GM23338 (cell line): ENCODE data around the gene KCNN2. TPM values are rescaled to one million over a fixed set of nuclear protein-coding genes. Genes with fewer than 3 reads are reported as not detected.

Experiments used
- ATAC-seq: fragments of 200-7000 bp; cut with Tn5 transposase; 3 replicates; pipeline ENCODE4 v1.9.1; 2020
- DNase-seq: peaks from one replicate; pipeline ENCODE4 v3.0.0-alpha.2; 2015; ENCODE audit warnings: low spot score
- H2AFZ ChIP-seq: fragments of 200-600 bp; sonication (generic); 2 replicates; pipeline ENCODE4 v1.8.0; 2016; ENCODE audit warnings: antibody characterized with exemption, mild to moderate bottlenecking, moderate library complexity
- H3F3A ChIP-seq: fragments of 200-600 bp; sonication (generic); replicated peaks from 2 replicates; pipeline ENCODE4 v1.8.0; 2017; ENCODE audit warnings: antibody characterized with exemption, mixed run types, low read depth
- H3K27ac ChIP-seq: fragments of 200-600 bp; sonication (generic); 2 replicates; pipeline ENCODE4 v1.6.1; 2016; ENCODE audit warnings: low read depth
- H3K27me3 ChIP-seq: fragments of 200-600 bp; sonication (generic); 2 replicates; pipeline ENCODE4 v1.8.0; 2016; ENCODE audit warnings: mild to moderate bottlenecking, mixed run types, moderate library complexity; ENCODE audit not compliant: insufficient read depth
- H3K36me3 ChIP-seq: fragments of 200-600 bp; sonication (generic); 2 replicates; pipeline ENCODE4 v1.8.0; 2016; ENCODE audit warnings: mild to moderate bottlenecking; ENCODE audit not compliant: insufficient read depth
- H3K4me1 ChIP-seq: fragments of 200-600 bp; sonication (generic); 2 replicates; pipeline ENCODE4 v1.8.0; 2016; ENCODE audit warnings: mild to moderate bottlenecking, moderate library complexity; ENCODE audit not compliant: insufficient read depth
- H3K4me2 ChIP-seq: fragments of 200-600 bp; sonication (generic); 2 replicates; pipeline ENCODE4 v1.7.1; 2017; ENCODE audit warnings: mixed run types
- H3K4me3 ChIP-seq: fragments of 200-600 bp; sonication (generic); 2 replicates; pipeline ENCODE4 v1.6.1; 2016; ENCODE audit warnings: mixed run types
- H3K79me2 ChIP-seq: fragments of 200-600 bp; sonication (generic); replicated peaks from 2 replicates; pipeline ENCODE4 v1.8.0; 2017; ENCODE audit warnings: mild to moderate bottlenecking; ENCODE audit not compliant: insufficient read depth
- H3K9me2 ChIP-seq: fragments of 200-600 bp; sonication (generic); 2 replicates; pipeline ENCODE4 v1.8.0; 2017; ENCODE audit not compliant: insufficient read depth
- H4K20me1 ChIP-seq: fragments of 200-600 bp; sonication (generic); replicated peaks from 2 replicates; pipeline ENCODE4 v1.8.0; 2017; ENCODE audit warnings: mild to moderate bottlenecking; ENCODE audit not compliant: insufficient read depth
- H3K27ac Mint-ChIP-seq: 2 replicates; pipeline ENCODE4 v1.8.0; 2020; ENCODE audit warnings: inconsistent platforms, mild to moderate bottlenecking, moderate library complexity, mixed read lengths
- H3K27me3 Mint-ChIP-seq: 3 replicates; pipeline ENCODE4 v1.8.0; 2022; ENCODE audit warnings: low read depth, mild to moderate bottlenecking, moderate library complexity, mixed read lengths, inconsistent platforms; ENCODE audit not compliant: insufficient read depth, poor library complexity
- H3K36me3 Mint-ChIP-seq: 3 replicates; pipeline ENCODE4 v1.8.0; 2021; ENCODE audit warnings: low read depth, mild to moderate bottlenecking, inconsistent platforms, moderate library complexity, mixed read lengths
- H3K4me1 Mint-ChIP-seq: 3 replicates; pipeline ENCODE4 v1.8.0; 2020; ENCODE audit warnings: mild to moderate bottlenecking, inconsistent platforms, mixed read lengths
- H3K4me3 Mint-ChIP-seq: 3 replicates; pipeline ENCODE4 v1.8.0; 2021; ENCODE audit warnings: moderate library complexity, mild to moderate bottlenecking, inconsistent platforms, mixed read lengths
- H3K9me3 Mint-ChIP-seq: 3 replicates; pipeline ENCODE4 v1.8.0; 2020; ENCODE audit warnings: moderate library complexity, mild to moderate bottlenecking, inconsistent platforms, mixed read lengths
- CREB1 ChIP-seq: fragments of 250-450 bp; sonication (Bioruptor Pico); IDR thresholded peaks from 2 replicates; pipeline ENCODE4 v1.5.0; 2020; ENCODE audit warnings: low read depth, mild to moderate bottlenecking, moderate library complexity
- EZH2phosphoT487 ChIP-seq: fragments of 200-600 bp; sonication (generic); IDR thresholded peaks from one replicate; pipeline ENCODE4 v1.8.1; 2018; ENCODE audit warnings: antibody characterized with exemption; ENCODE audit not compliant: unreplicated experiment
- NANOG ChIP-seq: IDR thresholded peaks from 2 replicates; pipeline ENCODE4 v1.6.1; 2016; ENCODE audit warnings: antibody characterized with exemption, borderline replicate concordance
- STAT1 ChIP-seq: IDR thresholded peaks from one replicate; pipeline ENCODE4 v1.6.1; 2016; ENCODE audit warnings: antibody characterized with exemption; ENCODE audit not compliant: unreplicated experiment
- ZNF114 ChIP-seq: fragments of 250-450 bp; sonication (Bioruptor Pico); IDR thresholded peaks from 2 replicates; pipeline ENCODE4 v1.5.0; 2020; ENCODE audit warnings: mild to moderate bottlenecking, moderate library complexity
- ZNF331 ChIP-seq: fragments of 250-450 bp; sonication (Bioruptor Pico); IDR thresholded peaks from 2 replicates; pipeline ENCODE4 v1.5.0; 2020; ENCODE audit warnings: low read depth, mild to moderate bottlenecking, moderate library complexity
- polyA plus RNA-seq: library from polyadenylated mRNA; unstranded; fragments of >200 nt; fragmentation: Nextera tagmentation; extraction: Ambion mirVana; gene quantifications from 2 replicates; pipeline ENCODE4 v1.2.1, GENCODE V29; 2016
- total RNA-seq: library from RNA; depleted of rRNA; stranded (reverse); fragments of >200 nt; shearing (Covaris generic); gene quantifications from 2 replicates; pipeline ENCODE4 v1.2.3, GENCODE V29; 2014
- TF ChIP-seq, protein P1 (sequence below): IDR thresholded peaks from one replicate; pipeline ENCODE4 v1.6.1; 2018; ENCODE audit warnings: antibody characterized with exemption; ENCODE audit not compliant: unreplicated experiment
- TF ChIP-seq, protein P2 (sequence below): IDR thresholded peaks from 2 replicates; pipeline ENCODE4 v1.6.1; 2016; ENCODE audit warnings: antibody characterized with exemption
- TF ChIP-seq, protein P3 (sequence below): fragments of 250-450 bp; sonication (Bioruptor Pico); IDR thresholded peaks from 2 replicates; pipeline ENCODE4 v1.5.0; 2020; ENCODE audit warnings: mild to moderate bottlenecking, moderate library complexity
- TF ChIP-seq, protein P4 (sequence below), 2 experiments: fragments of 200-600 bp in 1 of 2; sonication (generic) in 1 of 2; conservative IDR thresholded peaks; 2 replicates each; pipeline versions ENCODE4 v1.5.1 to v1.6.1; 2016 to 2017; ENCODE audit warnings: antibody characterized with exemption in 2 of 2, low read depth in 2 of 2, mild to moderate bottlenecking in 2 of 2, moderate library complexity in 1 of 2

The KCNN2 gene
- total and polyA plus RNA-seq, 2 experiments from 2014 or later, result 14.7 to 15.9 TPM

DNA sequence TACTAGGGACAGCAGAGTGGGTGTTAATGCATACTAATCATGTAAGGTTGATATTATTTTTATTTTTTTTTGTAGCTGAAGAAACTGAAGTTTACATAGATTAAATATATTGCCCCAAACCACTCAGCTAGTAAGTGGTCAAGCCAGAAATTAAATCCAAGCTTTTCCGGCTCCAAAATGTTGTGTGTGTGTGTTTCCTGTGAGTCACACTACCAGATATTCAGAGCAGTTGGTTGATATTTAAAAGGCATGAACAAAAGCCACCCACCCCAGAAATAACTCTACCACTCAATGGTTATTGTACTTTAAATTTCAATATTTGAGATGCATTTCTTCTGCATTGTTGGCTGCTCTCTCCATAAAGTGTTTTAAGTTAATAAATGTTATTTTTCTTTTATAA is 29.5 kb downstream of the KCNN2 start (continued):
- TF ChIP-seq, protein P1, sequence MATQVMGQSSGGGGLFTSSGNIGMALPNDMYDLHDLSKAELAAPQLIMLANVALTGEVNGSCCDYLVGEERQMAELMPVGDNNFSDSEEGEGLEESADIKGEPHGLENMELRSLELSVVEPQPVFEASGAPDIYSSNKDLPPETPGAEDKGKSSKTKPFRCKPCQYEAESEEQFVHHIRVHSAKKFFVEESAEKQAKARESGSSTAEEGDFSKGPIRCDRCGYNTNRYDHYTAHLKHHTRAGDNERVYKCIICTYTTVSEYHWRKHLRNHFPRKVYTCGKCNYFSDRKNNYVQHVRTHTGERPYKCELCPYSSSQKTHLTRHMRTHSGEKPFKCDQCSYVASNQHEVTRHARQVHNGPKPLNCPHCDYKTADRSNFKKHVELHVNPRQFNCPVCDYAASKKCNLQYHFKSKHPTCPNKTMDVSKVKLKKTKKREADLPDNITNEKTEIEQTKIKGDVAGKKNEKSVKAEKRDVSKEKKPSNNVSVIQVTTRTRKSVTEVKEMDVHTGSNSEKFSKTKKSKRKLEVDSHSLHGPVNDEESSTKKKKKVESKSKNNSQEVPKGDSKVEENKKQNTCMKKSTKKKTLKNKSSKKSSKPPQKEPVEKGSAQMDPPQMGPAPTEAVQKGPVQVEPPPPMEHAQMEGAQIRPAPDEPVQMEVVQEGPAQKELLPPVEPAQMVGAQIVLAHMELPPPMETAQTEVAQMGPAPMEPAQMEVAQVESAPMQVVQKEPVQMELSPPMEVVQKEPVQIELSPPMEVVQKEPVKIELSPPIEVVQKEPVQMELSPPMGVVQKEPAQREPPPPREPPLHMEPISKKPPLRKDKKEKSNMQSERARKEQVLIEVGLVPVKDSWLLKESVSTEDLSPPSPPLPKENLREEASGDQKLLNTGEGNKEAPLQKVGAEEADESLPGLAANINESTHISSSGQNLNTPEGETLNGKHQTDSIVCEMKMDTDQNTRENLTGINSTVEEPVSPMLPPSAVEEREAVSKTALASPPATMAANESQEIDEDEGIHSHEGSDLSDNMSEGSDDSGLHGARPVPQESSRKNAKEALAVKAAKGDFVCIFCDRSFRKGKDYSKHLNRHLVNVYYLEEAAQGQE, result no peak
- TF ChIP-seq ZNF331 (CRISPR knock-in tag) (no peak), CREB1 (CRISPR knock-in tag) (no peak), NANOG (no peak), STAT1 (no peak), EZH2phosphoT487 (no peak)
- TF ChIP-seq, protein P2, sequence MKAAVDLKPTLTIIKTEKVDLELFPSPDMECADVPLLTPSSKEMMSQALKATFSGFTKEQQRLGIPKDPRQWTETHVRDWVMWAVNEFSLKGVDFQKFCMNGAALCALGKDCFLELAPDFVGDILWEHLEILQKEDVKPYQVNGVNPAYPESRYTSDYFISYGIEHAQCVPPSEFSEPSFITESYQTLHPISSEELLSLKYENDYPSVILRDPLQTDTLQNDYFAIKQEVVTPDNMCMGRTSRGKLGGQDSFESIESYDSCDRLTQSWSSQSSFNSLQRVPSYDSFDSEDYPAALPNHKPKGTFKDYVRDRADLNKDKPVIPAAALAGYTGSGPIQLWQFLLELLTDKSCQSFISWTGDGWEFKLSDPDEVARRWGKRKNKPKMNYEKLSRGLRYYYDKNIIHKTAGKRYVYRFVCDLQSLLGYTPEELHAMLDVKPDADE, result no peak

DNA sequence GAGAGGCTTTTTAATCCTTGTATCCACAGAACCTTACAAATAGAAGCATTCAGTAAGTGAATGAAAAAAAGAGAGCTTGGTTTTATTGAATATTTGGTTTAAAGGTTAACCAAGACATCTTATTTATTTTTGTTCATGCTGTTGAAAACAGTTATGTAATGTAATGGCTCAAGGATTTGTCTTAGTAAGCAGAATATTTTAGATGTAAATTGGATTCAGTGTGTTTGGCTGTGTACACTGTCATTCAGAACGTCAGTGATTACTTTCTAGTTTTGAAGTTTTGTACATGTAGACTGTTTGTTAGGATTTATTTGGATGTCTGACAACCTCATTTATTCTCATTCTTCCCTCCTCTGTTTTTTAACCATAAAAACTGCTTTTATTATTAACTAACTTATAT is 31.3 kb downstream of the KCNN2 start:
- Mint-ChIP-seq H3K27ac (no peak overlapping the region), H3K36me3 (peaks cover 19% of the 10 kb centered on the region; the same call in 2 of the 3 replicates), H3K27me3 (no peaks in the 10 kb centered on the region), H3K4me3 (no peak overlapping the region), H3K4me1 (peaks cover 59% of the 10 kb centered on the region), H3K9me3 (peaks cover 6% of the 10 kb centered on the region; the same call in 1 of the 3 replicates)
- Histone ChIP-seq H3K9me2 (no peaks in the 10 kb centered on the region), H2AFZ (no peak overlapping the region), H3K4me1 (peaks cover 37% of the 10 kb centered on the region), H3F3A (no peaks in the 10 kb centered on the region), H3K79me2 (peaks cover 95% of the 10 kb centered on the region), H3K27me3 (no peaks in the 10 kb centered on the region), H3K4me2 (no peak overlapping the region), H3K36me3 (no peaks in the 10 kb centered on the region), H3K4me3 (no peak overlapping the region), H3K27ac (no peak overlapping the region), H4K20me1 (peaks cover under 1% of the 10 kb centered on the region; the same call in 1 of the 2 replicates)
- DNase-seq (no peak), ATAC-seq (no peak)
- TF ChIP-seq EZH2phosphoT487 (no peak), ZNF114 (CRISPR knock-in tag) (no peak), NANOG (no peak)
- TF ChIP-seq, protein P3, sequence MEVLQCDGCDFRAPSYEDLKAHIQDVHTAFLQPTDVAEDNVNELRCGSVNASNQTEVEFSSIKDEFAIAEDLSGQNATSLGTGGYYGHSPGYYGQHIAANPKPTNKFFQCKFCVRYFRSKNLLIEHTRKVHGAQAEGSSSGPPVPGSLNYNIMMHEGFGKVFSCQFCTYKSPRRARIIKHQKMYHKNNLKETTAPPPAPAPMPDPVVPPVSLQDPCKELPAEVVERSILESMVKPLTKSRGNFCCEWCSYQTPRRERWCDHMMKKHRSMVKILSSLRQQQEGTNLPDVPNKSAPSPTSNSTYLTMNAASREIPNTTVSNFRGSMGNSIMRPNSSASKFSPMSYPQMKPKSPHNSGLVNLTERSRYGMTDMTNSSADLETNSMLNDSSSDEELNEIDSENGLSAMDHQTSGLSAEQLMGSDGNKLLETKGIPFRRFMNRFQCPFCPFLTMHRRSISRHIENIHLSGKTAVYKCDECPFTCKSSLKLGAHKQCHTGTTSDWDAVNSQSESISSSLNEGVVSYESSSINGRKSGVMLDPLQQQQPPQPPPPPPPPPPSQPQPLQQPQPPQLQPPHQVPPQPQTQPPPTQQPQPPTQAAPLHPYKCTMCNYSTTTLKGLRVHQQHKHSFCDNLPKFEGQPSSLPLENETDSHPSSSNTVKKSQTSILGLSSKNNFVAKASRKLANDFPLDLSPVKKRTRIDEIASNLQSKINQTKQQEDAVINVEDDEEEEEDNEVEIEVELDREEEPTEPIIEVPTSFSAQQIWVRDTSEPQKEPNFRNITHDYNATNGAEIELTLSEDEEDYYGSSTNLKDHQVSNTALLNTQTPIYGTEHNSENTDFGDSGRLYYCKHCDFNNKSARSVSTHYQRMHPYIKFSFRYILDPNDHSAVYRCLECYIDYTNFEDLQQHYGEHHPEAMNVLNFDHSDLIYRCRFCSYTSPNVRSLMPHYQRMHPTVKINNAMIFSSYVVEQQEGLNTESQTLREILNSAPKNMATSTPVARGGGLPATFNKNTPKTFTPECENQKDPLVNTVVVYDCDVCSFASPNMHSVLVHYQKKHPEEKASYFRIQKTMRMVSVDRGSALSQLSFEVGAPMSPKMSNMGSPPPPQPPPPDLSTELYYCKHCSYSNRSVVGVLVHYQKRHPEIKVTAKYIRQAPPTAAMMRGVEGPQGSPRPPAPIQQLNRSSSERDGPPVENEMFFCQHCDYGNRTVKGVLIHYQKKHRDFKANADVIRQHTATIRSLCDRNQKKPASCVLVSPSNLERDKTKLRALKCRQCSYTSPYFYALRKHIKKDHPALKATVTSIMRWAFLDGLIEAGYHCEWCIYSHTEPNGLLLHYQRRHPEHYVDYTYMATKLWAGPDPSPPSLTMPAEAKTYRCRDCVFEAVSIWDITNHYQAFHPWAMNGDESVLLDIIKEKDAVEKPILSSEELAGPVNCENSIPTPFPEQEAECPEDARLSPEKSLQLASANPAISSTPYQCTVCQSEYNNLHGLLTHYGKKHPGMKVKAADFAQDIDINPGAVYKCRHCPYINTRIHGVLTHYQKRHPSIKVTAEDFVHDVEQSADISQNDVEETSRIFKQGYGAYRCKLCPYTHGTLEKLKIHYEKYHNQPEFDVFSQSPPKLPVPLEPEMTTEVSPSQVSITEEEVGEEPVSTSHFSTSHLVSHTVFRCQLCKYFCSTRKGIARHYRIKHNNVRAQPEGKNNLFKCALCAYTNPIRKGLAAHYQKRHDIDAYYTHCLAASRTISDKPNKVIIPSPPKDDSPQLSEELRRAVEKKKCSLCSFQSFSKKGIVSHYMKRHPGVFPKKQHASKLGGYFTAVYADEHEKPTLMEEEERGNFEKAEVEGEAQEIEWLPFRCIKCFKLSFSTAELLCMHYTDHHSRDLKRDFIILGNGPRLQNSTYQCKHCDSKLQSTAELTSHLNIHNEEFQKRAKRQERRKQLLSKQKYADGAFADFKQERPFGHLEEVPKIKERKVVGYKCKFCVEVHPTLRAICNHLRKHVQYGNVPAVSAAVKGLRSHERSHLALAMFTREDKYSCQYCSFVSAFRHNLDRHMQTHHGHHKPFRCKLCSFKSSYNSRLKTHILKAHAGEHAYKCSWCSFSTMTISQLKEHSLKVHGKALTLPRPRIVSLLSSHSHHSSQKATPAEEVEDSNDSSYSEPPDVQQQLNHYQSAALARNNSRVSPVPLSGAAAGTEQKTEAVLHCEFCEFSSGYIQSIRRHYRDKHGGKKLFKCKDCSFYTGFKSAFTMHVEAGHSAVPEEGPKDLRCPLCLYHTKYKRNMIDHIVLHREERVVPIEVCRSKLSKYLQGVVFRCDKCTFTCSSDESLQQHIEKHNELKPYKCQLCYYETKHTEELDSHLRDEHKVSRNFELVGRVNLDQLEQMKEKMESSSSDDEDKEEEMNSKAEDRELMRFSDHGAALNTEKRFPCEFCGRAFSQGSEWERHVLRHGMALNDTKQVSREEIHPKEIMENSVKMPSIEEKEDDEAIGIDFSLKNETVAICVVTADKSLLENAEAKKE, result no peak
- TF ChIP-seq, protein P4, sequence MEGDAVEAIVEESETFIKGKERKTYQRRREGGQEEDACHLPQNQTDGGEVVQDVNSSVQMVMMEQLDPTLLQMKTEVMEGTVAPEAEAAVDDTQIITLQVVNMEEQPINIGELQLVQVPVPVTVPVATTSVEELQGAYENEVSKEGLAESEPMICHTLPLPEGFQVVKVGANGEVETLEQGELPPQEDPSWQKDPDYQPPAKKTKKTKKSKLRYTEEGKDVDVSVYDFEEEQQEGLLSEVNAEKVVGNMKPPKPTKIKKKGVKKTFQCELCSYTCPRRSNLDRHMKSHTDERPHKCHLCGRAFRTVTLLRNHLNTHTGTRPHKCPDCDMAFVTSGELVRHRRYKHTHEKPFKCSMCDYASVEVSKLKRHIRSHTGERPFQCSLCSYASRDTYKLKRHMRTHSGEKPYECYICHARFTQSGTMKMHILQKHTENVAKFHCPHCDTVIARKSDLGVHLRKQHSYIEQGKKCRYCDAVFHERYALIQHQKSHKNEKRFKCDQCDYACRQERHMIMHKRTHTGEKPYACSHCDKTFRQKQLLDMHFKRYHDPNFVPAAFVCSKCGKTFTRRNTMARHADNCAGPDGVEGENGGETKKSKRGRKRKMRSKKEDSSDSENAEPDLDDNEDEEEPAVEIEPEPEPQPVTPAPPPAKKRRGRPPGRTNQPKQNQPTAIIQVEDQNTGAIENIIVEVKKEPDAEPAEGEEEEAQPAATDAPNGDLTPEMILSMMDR (conservative IDR thresholded peaks at IDR 0.05; ENCODE audit: low read depth in 2 of 2), result no peak
